Astrocyte (in vitro differentiated cells and primary cell): ENCODE data around the gene MMS19.

Experiments
- EZH2 ChIP-seq: IDR thresholded peaks from 2 replicates; pipeline ENCODE4 v1.6.1; 2012; ENCODE audit warnings: mild to moderate bottlenecking, low read length, inconsistent platforms; ENCODE audit not compliant: insufficient read depth
- TF ChIP-seq, protein P1 (sequence below): IDR thresholded peaks from 2 replicates; pipeline ENCODE4 v1.5.1; 2011; ENCODE audit warnings: low read depth, mild to moderate bottlenecking, inconsistent platforms, low read length, moderate library complexity; ENCODE audit not compliant: insufficient read depth

- TF ChIP-seq, protein P1, sequence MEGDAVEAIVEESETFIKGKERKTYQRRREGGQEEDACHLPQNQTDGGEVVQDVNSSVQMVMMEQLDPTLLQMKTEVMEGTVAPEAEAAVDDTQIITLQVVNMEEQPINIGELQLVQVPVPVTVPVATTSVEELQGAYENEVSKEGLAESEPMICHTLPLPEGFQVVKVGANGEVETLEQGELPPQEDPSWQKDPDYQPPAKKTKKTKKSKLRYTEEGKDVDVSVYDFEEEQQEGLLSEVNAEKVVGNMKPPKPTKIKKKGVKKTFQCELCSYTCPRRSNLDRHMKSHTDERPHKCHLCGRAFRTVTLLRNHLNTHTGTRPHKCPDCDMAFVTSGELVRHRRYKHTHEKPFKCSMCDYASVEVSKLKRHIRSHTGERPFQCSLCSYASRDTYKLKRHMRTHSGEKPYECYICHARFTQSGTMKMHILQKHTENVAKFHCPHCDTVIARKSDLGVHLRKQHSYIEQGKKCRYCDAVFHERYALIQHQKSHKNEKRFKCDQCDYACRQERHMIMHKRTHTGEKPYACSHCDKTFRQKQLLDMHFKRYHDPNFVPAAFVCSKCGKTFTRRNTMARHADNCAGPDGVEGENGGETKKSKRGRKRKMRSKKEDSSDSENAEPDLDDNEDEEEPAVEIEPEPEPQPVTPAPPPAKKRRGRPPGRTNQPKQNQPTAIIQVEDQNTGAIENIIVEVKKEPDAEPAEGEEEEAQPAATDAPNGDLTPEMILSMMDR = no peak
- no peak for TF ChIP-seq EZH2
Measured at GRCh38 chr10:97474918-97475317, 23.3 kb downstream of the MMS19 start.
